Activated naive CD8-positive, alpha-beta T cell treated with anti-CD3 and anti-CD28 coated beads, Interleukin-2, amount 10 ng/mL, durations not matched to agents 7 days and 5 days (primary cell): ENCODE measurements around the gene SYP. TPM values are rescaled to one million over a fixed set of nuclear protein-coding genes. Genes with fewer than 3 reads are reported as not detected.

Source experiments
- ATAC-seq: fragments of 150-1000 bp; cut with Tn5 transposase; one replicate; pipeline ENCODE4 v1.10.0; 2021; ENCODE audit warnings: low read depth, moderate library complexity
- POLR2A ChIA-PET: fragments of 350-600 bp; sonication (Branson Sonifier 250); formaldehyde crosslinking; loops from one replicate; lab custom pipeline; 2021; ENCODE audit warnings: antibody characterized with exemption; lab: Charles Lee
- DNase-seq: peaks from one replicate; pipeline ENCODE4 v3.0.0; 2021
- H3K27ac Mint-ChIP-seq: one replicate; pipeline ENCODE4 v1.8.0; 2022; ENCODE audit warnings: mild to moderate bottlenecking, mixed read lengths
- H3K27me3 Mint-ChIP-seq: one replicate; pipeline ENCODE4 v1.8.0; 2022; ENCODE audit warnings: mild to moderate bottlenecking, moderate library complexity, mixed read lengths
- H3K36me3 Mint-ChIP-seq: one replicate; pipeline ENCODE4 v1.8.0; 2021; ENCODE audit warnings: mild to moderate bottlenecking, mixed read lengths
- H3K4me1 Mint-ChIP-seq: one replicate; pipeline ENCODE4 v1.8.0; 2021; ENCODE audit warnings: mixed read lengths
- H3K4me3 Mint-ChIP-seq: one replicate; pipeline ENCODE4 v1.8.0; 2022; ENCODE audit warnings: mild to moderate bottlenecking, moderate library complexity, mixed read lengths
- H3K9me3 Mint-ChIP-seq: one replicate; pipeline ENCODE4 v1.8.0; 2021; ENCODE audit warnings: mixed read lengths
- total RNA-seq, 2 experiments: library from RNA; stranded (reverse); gene quantifications; one replicate each; pipeline ENCODE4 v1.2.3, GENCODE V29; 2021

The SYP gene
- total RNA-seq = 1 to 10 TPM; 2.6 to 3.6 TPM

GRCh38 chrX:49199906-49200771 lies at the start of gene SYP:
TSS of gene SYP (minus strand) at chrX:49200193. CDS start at chrX:49200186, 7 bp downstream.
- Mint-ChIP-seq H3K9me3 (no peaks in the 10 kb centered on the region), H3K27ac (peak within 1 kb of the TSS; percentile 60), H3K4me1 (peaks cover 10% of the 10 kb centered on the region), H3K36me3 (no peaks in the 10 kb centered on the region), H3K27me3 (no peaks in the 10 kb centered on the region), H3K4me3 (peak within 1 kb of the TSS; percentile 65)
- peak; percentile 91 for DNase-seq
- POLR2A ChIA-PET = interaction anchor here (0.8 to 1.4 kb wide), 2 partner anchors 31 to 36 kb away, joined by 4 read pairs; no protein-coding TSS in a partner anchor
- ATAC-seq = peak; percentile 99

DNA sequence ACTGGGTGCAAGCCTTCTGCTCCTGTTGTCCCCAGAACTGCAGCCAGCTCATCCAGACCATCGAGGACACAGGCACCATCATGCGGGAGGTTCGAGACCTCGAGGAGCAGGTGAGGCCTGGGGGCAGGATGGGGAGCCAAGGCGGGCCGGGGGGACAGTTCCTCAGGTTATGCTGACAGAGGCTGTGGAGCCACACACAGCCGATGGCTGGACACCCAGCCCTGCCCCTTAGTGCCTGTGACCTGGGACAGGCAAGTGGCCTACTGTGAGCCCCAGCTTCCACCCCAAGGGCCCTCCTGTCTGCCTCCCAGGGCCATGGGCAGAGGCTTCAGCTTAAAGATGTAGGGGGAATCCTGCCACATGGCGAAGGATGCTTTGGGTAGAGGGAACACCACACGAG lies 49.6 kb upstream of the SYP start:
- no peak overlapping the region for H3K27ac Mint-ChIP-seq
- POLR2A ChIA-PET = interaction anchor here (0.7 kb wide), 1 partner anchor 14 kb away, joined by 3 read pairs; no protein-coding TSS in a partner anchor
- no peaks in the 10 kb centered on the region for H3K9me3 Mint-ChIP-seq
- H3K4me1 Mint-ChIP-seq = peaks cover 14% of the 10 kb centered on the region
- H3K4me3 Mint-ChIP-seq = no peak overlapping the region
- peaks cover 20% of the 10 kb centered on the region for H3K36me3 Mint-ChIP-seq
- H3K27me3 Mint-ChIP-seq = no peaks in the 10 kb centered on the region
- DNase-seq (no peak), ATAC-seq (no peak)

DNA sequence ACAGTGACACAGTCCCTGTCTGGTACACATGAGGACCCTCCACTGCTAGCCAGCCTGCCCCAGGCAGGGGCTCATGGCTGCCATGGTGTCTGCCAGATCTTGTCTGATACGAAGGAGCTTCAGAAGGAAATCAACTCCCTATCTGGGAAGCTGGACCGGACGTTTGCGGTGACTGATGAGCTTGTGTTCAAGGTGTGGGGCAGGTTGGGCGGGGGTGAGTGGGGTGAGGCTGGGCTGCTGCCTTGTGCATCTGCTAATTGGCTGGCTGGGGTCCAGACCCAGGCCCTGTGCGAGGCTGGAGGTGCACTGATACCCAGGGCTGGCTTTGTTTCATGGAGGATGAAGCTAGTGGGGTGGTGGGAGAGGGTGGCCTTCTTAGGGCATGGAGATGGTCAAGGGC lies 49.1 kb upstream of the SYP start:
- Mint-ChIP-seq H3K27me3 (no peaks in the 10 kb centered on the region), H3K4me1 (peaks cover 14% of the 10 kb centered on the region), H3K4me3 (no peak overlapping the region), H3K36me3 (peaks cover 24% of the 10 kb centered on the region), H3K27ac (no peak overlapping the region), H3K9me3 (no peaks in the 10 kb centered on the region)
- POLR2A ChIA-PET = interaction anchor here (0.7 to 2.1 kb wide), 2 partner anchors 15 to 20 kb away, joined by 3 to 5 read pairs; no protein-coding TSS in a partner anchor
- DNase-seq (no peak), ATAC-seq (no peak)

DNA sequence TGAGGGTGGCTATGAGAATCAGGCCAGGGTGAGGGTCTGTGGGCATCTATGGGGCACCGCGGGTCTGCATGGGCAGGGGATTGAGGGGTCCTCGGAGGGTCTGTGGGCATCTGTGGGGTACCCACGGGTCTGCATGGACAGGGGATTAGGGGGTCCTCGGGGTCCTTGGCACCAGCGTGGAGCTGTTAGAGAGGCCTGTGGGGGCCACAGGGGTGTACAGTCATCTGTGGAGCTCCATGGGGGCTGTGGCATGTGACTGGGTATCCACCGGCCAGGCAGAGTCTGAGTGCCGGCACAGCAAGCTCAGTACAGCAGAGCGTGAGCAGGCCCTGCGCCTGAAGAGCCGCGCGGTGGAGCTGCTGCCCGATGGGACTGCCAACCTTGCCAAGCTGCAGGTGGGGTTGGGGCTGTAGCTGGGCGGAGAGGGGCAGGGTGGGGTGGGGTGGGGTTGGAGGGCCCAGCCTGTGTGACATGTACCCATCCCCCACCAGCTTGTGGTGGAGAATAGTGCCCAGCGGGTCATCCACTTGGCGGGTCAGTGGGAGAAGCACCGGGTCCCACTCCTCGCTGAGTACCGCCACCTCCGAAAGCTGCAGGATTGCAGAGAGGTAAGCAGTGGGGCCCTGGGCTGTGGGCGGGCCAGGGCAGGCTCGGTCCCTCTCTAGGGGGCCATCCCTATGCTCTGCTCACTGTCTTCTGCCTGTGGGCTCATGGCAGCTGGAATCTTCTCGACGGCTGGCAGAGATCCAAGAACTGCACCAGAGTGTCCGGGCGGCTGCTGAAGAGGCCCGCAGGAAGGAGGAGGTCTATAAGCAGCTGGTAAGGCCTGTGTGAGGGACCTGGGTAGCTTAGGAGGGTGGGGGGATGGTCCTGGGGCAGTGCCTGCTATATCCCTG lies 48.2 kb upstream of the SYP start:
- POLR2A ChIA-PET = interaction anchor here (1.2 to 2.1 kb wide), 2 partner anchors 10 to 21 kb away, joined by 3 to 5 read pairs; no protein-coding TSS in a partner anchor
- H3K4me3 Mint-ChIP-seq = no peak overlapping the region
- ATAC-seq (no peak), DNase-seq (no peak)
- H3K27ac Mint-ChIP-seq = no peak overlapping the region
- H3K9me3 Mint-ChIP-seq = no peaks in the 10 kb centered on the region
- no peaks in the 10 kb centered on the region for H3K27me3 Mint-ChIP-seq
- H3K36me3 Mint-ChIP-seq = peaks cover 26% of the 10 kb centered on the region
- H3K4me1 Mint-ChIP-seq = peaks cover 15% of the 10 kb centered on the region

DNA sequence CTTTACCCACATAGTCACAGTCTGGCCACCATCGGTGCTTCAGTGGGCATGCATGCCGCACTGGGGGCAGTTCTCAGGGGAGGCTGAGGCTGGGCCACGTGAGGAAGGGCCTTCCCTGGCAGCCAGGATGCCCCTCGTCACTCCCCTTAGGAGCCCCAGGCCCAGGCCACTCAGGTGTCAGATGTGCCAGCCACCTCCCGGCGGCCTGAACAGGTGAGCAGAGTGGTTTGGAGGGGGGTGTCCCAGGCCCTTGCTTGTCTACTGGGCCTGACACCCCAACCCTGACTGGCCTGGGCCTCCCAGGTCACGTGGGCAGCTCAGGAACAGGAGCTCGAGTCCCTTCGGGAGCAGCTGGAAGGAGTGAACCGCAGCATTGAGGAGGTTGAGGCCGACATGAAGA lies 47.4 kb upstream of the SYP start:
- Mint-ChIP-seq H3K4me3 (no peak overlapping the region), H3K27ac (no peak overlapping the region), H3K9me3 (no peaks in the 10 kb centered on the region), H3K4me1 (peaks cover 15% of the 10 kb centered on the region), H3K36me3 (peaks cover 24% of the 10 kb centered on the region), H3K27me3 (no peaks in the 10 kb centered on the region)
- no peak for DNase-seq
- no peak for ATAC-seq
- POLR2A ChIA-PET = interaction anchor here (1.2 to 2.1 kb wide), 2 partner anchors 9 to 22 kb away, joined by 3 to 5 read pairs; no protein-coding TSS in a partner anchor

GRCh38 chrX:49246541-49246940 lies 46.5 kb upstream of the SYP start:
- Mint-ChIP-seq H3K36me3 (peaks cover 19% of the 10 kb centered on the region), H3K27ac (no peak overlapping the region), H3K4me1 (peaks cover 9% of the 10 kb centered on the region), H3K9me3 (no peaks in the 10 kb centered on the region), H3K27me3 (no peaks in the 10 kb centered on the region), H3K4me3 (no peak overlapping the region)
- ATAC-seq (no peak), DNase-seq (no peak)
- POLR2A ChIA-PET = no interaction called here

DNA sequence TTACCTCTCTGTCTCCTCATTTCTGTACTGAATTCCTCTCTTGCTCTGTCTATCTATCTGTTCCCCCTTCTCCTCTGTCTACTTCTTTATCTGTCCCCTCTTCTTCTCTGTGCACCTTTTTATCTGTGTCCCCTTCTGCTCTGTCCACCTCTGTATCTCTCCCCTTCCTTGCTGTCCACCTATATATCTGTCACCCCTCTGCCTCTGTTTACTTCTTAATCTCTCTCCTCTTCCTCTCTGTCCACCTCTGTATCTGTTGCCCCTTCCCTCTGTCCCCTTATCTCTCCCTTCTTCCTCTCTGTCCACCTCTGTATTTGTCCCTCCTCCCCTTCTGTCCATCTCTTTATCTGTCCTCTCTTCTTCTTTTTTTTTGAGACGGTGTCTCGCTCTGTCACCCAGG lies 44.2 kb upstream of the SYP start:
- POLR2A ChIA-PET = no interaction called here
- peaks cover 5% of the 10 kb centered on the region for H3K4me1 Mint-ChIP-seq
- H3K27me3 Mint-ChIP-seq = no peaks in the 10 kb centered on the region
- no peaks in the 10 kb centered on the region for H3K9me3 Mint-ChIP-seq
- DNase-seq (no peak), ATAC-seq (no peak)
- H3K27ac Mint-ChIP-seq = no peak overlapping the region
- no peak overlapping the region for H3K4me3 Mint-ChIP-seq
- H3K36me3 Mint-ChIP-seq = peaks cover 13% of the 10 kb centered on the region

DNA sequence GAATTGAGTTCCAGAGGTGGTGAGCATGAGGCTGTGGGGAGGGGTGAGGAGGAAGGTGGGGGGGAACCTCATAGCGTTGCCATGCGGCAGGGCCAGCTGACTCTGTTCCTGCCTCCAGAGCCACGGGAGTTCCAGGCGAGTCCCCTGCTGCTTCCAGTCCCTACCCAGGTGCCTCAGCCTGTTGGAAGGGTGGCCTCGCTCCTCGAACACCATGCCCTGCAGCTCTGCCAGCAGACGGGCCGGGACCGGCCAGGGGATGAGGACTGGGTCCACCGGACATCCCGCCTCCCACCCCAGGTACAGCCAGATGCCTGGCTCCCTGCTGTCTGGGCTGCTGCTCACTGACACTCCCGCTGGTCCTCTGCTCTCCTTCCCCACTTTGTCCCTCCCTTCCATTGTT lies 43.2 kb upstream of the SYP start:
- POLR2A ChIA-PET = no interaction called here
- no peak overlapping the region for H3K27ac Mint-ChIP-seq
- no peak overlapping the region for H3K4me3 Mint-ChIP-seq
- ATAC-seq (no peak), DNase-seq (no peak)
- H3K36me3 Mint-ChIP-seq = peaks cover 12% of the 10 kb centered on the region
- no peaks in the 10 kb centered on the region for H3K9me3 Mint-ChIP-seq
- peaks cover 4% of the 10 kb centered on the region for H3K4me1 Mint-ChIP-seq
- H3K27me3 Mint-ChIP-seq = no peaks in the 10 kb centered on the region

GRCh38 chrX:49242545-49243066 lies 42.6 kb upstream of the SYP start:
- Mint-ChIP-seq H3K4me3 (no peak overlapping the region), H3K9me3 (no peaks in the 10 kb centered on the region), H3K27me3 (no peaks in the 10 kb centered on the region), H3K36me3 (peaks cover 12% of the 10 kb centered on the region), H3K27ac (no peak overlapping the region), H3K4me1 (peaks cover 4% of the 10 kb centered on the region)
- no peak for ATAC-seq
- POLR2A ChIA-PET = interaction anchor here (1.3 kb wide), 1 partner anchor 26 kb away, joined by 3 read pairs; no protein-coding TSS in a partner anchor
- no peak for DNase-seq

GRCh38 chrX:49238735-49239134 lies 38.7 kb upstream of the SYP start:
- DNase-seq = no peak
- POLR2A ChIA-PET = interaction anchor here (1.2 kb wide), 1 partner anchor 9 kb away, joined by 3 read pairs; no protein-coding TSS in a partner anchor
- H3K27ac Mint-ChIP-seq = no peak overlapping the region
- no peaks in the 10 kb centered on the region for H3K27me3 Mint-ChIP-seq
- H3K9me3 Mint-ChIP-seq = no peaks in the 10 kb centered on the region
- peaks cover 12% of the 10 kb centered on the region for H3K4me1 Mint-ChIP-seq
- peaks cover 3% of the 10 kb centered on the region for H3K36me3 Mint-ChIP-seq
- ATAC-seq = no peak
- H3K4me3 Mint-ChIP-seq = no peak overlapping the region

- no peak for DNase-seq
- H3K36me3 Mint-ChIP-seq = no peaks in the 10 kb centered on the region
- ATAC-seq = no peak
- H3K9me3 Mint-ChIP-seq = no peaks in the 10 kb centered on the region
- peaks cover 15% of the 10 kb centered on the region for H3K4me1 Mint-ChIP-seq
- peak overlapping the region; percentile 82 for H3K27ac Mint-ChIP-seq
- peak overlapping the region; percentile 95 for H3K4me3 Mint-ChIP-seq
- no peaks in the 10 kb centered on the region for H3K27me3 Mint-ChIP-seq
- POLR2A ChIA-PET = interaction anchor here (0.7 kb wide), 1 partner anchor 161 kb away, joined by 3 read pairs; no protein-coding TSS in a partner anchor
These were observed 37.1 kb upstream of the SYP start for GRCh38 chrX:49237060-49237459.

DNA sequence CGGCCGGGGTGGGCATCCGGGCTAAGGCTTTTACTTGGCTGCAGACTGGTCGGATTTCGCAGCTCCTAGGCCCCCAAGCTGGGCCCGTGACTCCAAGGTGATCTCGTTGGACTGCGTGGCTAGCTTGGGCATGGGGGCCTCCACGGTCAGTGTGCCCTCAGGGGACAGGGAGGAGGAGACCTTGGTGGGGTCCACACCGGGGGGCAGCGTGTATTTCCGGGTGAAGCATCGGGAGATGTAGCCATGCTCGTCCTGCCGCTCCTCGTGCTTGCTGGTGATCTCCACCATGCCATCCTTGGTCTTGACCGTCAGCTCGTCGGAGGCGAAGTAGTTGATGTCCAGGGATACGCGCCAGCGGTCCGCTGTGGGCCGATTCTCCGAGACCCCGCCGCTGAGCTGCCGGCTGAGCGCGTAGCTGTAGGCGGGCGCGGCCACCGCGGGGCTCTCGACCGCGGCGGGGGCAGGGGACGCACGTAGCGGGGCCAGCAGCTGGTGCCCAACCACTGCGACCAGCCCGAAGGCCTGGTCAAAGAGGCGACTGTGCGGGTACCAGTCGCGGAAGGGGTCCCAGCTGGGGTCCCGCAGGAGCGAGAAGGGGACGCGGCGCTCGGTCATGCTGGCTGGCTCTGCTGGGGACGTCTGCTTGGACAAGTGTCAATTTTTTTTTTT lies 34.0 kb upstream of the SYP start:
- Mint-ChIP-seq H3K4me1 (peaks cover 27% of the 10 kb centered on the region), H3K9me3 (no peaks in the 10 kb centered on the region), H3K27me3 (no peaks in the 10 kb centered on the region), H3K36me3 (no peaks in the 10 kb centered on the region), H3K27ac (no peak overlapping the region), H3K4me3 (no peak overlapping the region)
- no peak for ATAC-seq
- POLR2A ChIA-PET = interaction anchor here (1.7 kb wide), 1 partner anchor 25 kb away, joined by 4 read pairs; no protein-coding TSS in a partner anchor
- no peak for DNase-seq
